HL-60/S4 (cell line): Measurements from ENCODE around the gene MLANA.

Experiments used
- in situ Hi-C: fragments of 300-500 bp; cut with MboI; formaldehyde crosslinking; loops from 2 replicates; pipeline ENCODE4 v1.14.3; 2022; ENCODE audit warnings: low sequenced_read_pairs

MLANA gene

DNA sequence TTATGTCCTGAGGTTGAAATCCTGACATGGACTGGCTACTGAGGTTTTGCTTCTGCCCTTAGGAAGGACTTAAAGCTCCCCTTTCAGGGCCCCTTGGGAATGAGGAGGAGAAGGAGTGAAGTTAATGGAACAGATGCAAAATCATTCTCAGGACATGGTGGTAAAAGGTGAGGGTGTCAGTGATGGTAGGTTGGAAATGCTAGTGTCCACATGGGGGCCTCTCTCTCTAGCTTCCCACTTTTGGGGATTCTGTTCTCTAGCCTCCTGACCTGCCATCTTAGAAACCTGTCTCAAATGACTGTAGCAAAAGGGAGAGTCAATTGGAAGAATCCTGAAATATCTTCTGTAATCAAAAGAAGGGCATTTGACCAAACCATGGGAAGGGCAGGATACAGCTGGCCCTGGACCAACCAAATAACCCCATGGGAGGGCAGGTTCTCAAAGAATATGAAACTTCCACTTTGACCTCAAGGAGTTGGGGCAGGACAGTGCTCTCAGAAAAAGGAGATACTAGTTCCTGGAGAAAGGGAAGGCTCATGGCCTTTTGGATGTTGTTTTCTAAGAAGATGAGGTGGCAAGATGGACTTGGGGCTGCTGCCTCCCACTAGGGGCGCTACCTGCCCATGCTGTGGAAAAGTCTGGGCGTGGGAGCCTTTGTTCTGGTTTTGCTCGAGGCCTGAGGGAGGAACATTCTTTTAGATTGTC, 21.2 kb upstream of the MLANA start:
- in situ Hi-C loops = no loop called here

DNA sequence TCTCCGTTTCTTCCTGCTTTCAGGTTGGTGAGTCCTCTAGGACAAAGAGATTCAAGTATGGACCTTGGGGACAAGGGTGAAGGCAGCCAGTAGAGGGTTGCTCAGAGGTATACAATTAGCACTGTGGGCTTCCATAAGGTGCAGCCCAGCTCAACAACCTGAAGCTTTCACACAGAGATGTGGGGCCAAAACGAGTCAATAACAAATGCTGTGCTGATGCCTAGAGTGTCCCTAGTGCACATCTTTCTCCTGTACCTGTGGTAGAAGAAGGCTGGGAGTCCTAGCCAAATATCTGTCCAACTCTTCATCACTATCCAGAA, 20.7 kb upstream of the MLANA start:
- in situ Hi-C loops = no loop called here

DNA sequence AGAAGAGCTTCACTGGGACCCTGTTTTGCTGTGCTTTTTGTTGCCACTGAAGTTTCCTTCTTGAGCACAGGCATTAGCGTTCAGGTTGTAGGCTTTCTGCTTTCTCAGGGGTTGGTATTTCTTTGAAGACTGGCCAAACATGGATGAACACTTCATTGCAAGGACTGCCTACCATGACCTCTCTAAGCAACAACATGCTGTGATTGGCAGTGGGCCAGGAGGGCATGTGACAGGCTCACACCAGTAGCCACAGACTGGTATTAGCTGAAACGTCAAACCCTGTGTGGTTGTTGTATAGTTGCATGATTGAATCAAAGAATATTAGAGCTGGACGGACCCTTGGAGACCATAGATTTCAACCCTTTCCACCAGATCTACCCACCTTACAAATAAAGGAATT, 20.0 kb upstream of the MLANA start:
- in situ Hi-C loops = no loop called here

DNA sequence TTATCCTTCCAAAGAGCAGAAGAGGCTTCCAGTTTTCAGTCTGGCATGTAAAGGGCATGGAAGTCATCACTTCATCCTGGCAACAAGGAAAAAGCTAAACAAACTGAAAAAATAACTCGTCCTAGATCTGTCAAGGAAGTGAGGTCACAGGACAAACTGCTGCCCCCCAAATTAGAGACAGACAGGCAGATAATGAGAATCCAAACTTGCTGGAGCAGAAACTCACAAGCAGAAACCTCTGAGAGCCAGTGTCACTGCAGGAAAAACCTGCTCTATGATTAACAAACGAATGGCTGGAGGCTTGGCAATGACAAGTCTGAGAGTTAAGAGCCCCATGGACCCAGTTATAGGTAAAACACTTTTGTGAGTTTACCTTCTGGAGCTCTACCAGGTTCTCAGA, 18.9 kb upstream of the MLANA start:
- in situ Hi-C loops = no loop called here

DNA sequence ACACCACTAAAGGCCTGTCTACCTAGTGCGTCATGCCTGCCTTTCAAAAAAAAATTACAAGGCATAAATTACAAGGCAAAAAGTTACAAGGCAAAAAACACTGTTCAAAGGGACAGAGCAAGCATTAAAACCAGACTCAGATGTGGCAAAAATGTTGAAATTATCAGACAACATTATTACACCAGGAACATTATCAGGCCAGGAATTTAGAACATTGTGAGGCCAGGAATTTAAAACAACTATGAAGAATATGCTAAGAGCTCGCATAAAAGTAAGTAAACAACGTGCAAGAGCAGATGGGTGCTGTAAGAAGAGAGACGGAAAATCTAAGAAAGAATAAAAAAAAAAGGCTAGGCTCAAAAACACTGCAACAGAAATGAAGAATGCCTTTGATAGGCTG, 18.2 kb upstream of the MLANA start:
- in situ Hi-C loops = no loop called here

DNA sequence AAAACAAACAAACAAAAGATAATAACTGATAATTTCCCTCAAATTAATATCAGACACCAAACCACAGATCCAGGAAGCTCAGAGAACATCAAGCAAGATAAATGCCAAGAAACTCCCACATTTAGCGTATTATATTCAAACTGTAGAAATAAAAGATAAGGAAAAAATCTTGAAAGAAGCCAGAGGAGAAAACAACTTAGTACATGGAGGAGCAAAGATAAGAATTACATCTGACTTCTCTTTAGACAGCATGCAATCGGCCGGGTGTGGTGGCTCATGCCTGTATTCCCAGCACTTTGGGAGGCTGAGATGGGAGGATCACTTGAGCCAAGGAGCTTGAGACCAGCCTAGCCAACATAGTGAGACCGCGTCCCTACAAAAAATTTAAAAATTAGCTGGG, 17.2 kb upstream of the MLANA start:
- in situ Hi-C loops = no loop called here

DNA sequence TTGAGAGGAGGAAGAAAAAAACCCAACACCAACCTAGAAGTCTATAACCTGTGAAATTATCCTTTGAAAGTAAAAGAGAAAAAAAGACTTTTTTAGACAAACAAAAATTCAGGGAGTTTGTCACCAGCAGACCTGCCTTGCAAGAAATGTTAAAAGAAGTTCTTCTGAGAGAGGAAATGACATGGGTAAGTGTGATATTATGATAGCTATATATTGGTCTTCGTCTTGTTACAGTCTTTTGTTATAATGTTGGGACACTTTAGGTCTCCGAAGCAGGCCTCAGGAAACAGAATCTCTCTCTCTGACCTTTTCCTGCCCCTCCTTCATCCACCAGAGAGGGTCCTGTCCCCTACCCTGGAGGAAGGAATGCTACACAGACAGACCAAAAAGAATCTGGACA, 16.6 kb upstream of the MLANA start:
- in situ Hi-C loops = no loop called here

DNA sequence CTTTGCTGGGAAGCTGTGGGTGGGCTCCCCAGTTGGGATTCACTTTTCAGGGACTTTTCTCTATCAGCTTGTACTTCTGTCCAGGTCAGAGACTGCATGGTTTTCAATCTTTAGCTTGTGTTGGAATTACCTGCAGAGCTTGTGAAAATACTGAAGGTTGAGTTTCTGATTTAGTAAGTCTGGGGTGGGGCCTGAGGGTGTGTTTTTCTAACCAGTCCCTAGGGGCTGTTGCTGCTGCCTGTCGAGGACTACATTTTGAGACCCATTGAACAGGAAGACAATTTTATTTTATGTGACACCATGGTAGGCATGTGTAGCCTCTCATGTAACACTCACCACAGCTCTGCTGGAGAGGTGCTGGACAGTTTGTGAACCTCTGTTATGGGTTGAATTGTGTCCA, 14.7 kb upstream of the MLANA start:
- in situ Hi-C loops = no loop called here

DNA sequence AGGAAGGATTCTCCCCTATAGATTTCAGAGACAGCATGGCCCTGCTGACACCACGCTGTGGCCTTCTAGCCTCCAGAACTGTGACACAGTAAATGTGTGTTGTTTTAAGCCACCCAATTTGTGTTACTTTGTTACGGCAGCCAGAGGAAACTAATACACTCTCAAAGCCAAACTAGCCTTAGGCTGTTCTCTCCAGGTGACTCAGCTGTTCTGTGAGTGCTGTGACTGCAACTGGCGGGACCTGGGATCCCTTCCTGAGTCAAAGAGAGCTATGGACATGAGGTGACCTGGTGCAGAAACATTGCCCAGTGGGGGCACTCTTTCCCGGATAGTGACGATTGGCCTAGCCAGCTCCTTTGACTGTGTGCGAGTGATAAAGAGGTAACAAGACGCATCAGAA, 14.0 kb upstream of the MLANA start:
- in situ Hi-C loops = no loop called here

DNA sequence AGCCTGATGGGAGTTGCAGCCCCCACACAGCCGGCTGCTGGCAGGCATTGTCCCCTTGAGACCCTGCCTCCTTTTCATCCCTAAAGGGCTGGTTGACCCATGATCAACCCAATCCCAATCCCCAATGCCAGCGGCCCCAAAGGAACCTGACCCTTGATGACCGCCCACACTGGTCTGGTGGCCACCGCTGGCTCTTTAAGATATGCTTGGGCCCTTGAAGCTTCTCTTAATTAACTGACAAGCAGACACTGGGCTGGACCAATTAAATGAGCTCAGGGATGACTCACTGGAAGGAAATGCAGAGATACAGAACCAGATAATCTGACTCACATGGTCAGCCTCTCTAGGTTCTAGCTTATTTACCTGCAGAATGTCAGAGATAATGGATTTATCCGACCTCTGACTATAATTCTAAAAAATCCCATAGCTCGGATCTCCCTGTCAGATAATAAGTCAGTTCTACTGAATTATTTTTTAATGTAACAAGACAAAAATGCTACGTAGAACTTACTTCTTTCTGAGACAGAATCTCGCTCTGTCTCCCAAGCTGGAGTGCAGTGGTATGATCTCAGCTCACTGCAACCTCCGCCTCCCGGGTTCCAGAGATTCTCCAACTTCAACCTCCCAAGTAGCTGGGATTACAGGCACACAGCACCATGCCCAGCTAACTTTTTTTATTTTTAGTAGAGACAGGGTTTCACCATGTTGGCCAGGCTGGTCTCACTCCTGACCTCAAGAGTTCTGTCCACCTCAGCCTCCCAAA, 11.1 kb upstream of the MLANA start:
- in situ Hi-C loops = loop anchor here (10.0 kb wide), 1 partner anchor 165 kb away; no protein-coding TSS in a partner anchor

DNA sequence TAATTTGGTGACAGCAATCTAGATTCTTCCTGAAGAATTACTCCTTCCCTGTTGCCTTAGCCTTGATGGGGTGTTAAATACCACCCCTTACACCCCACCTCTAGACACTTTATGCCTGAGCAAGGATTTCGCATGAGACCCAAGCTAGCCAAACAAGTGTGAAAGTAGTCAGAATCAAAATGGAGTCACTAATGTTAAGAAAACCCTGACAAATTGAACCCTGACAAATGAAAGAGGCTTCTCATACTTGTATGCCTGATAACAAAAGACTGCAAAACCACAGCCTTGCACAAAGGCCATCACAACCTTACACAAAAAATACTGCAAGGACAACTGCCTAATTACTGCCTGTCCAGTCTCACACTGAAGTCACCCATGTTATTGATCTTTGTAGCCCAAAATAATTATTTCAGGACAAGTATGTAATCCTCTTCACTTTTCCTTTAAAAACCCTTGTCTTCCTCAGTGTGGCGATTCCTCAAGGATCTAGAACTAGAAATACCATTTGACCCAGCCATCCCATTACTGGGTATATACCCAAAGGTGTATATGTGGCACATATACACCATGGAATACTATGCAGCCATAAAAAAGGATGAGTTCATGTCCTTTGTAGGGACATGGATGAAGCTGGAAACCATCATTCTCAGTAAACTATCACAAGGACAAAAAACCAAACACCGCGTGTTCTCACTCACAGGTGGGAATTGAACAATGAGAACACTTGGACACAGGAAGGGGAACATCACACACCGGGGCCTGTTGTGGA, 8.3 kb upstream of the MLANA start:
- in situ Hi-C loops = loop anchor here (10.0 kb wide), 1 partner anchor 162 kb away; no protein-coding TSS in a partner anchor

DNA sequence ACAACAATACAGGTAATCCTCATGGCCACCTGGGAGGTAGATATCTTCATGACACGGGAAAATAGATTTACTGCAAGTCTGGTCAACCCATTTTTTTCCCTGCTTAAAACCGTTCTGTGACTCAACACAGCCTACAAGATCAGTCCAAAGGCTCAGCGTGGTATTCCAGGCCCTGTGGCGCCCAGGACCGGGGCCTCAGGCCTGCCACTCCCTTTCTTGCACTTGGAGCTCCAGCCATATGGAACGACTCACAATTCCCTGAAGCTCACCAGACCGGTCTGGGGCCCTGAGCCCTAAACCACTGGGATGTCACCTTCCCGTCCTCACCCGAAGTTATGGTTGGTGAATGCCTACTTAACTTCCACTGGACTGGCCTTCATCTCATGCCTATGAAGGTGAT, 6.5 kb upstream of the MLANA start:
- in situ Hi-C loops = loop anchor here (10.0 kb wide), 1 partner anchor 161 kb away; no protein-coding TSS in a partner anchor

DNA sequence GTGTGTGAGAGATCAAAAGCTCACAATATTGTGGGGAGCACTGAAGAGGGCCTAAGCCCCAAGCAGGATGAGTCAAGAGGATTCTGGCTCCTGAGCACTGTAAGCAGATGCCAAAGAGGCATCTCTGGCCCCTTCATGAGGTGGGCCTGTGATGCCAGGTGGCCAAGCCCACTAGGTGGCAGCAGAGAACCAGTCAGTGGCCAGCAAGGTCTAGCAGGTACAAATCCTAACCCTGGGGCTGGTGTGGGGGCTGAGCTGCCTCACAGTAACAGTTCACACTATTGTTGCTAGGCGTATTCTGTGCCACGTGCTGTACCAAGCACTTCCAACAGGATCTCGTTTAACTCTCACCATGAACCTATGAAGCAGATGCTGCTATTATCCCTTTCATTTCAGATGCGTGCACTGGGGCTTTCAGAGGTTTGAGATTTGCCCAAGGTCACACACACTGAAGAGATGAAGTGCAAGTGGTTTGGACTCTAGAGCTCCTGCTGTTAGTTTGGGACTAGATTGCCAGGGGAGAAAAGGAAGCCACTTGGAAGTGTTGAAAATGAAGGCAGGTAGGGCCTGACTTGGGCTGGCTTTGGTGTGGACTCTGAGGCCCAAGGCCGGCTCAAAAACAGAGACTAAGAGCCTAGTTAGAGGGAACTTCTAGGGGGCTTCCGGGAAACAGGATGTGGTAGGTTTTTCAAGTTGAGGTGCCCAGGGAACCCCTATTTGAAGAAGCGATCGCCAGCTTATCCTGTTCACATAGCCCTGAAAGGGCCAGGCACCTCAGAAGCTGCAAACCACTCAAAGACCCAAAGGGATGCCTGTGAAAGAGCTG, 4.4 kb upstream of the MLANA start:
- in situ Hi-C loops = loop anchor here (10.0 kb wide), 1 partner anchor 158 kb away; no protein-coding TSS in a partner anchor

DNA sequence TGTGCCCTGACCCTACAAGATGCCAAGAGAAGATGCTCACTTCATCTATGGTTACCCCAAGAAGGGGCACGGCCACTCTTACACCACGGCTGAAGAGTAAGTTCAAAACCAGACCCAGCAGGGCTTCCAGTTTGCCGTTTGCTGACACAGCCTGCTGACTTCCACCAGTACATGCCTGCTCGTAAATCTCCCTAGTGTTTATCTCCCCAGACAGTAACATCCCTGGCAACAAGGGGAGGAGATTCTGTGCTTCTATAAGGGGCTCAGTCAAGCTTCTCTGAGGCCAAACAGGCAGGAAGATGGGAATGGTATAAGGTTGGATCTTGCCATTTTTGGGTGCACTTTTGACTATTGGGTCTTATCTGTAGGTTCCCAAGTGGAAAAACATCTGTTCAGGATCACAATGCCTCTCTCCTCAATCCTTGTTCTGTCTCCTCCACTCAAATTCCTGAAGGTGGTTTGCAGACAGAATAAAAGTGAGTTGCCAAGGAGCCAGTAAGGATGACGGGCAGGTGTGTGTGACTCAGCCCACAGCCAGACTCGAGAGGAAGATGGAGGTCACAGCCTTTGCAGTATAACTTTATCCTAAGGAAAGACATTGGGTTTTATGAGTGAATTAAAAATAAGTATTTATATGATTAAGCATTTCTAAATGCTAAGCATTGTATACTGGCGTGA, 1.9 kb downstream of the MLANA start:
- in situ Hi-C loops = no loop called here

DNA sequence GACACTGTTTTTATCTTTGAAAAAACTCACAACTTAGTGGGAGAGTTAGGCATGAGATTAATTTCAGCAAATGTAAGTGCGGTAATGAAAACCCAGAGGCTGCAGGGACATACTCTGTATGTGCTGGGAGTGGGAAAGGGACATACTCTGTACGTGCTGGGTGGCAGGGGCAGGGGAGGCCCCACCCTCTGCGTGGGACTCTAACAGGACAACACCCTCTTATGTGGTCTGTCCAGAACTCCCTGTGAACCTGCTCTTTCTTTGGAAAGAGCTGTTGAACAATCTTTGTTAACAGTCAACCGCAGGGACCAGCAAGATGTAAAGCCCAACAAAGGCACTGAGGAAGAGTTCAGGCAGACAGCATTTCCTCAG, 2.4 kb downstream of the MLANA start:
- in situ Hi-C loops = no loop called here

DNA sequence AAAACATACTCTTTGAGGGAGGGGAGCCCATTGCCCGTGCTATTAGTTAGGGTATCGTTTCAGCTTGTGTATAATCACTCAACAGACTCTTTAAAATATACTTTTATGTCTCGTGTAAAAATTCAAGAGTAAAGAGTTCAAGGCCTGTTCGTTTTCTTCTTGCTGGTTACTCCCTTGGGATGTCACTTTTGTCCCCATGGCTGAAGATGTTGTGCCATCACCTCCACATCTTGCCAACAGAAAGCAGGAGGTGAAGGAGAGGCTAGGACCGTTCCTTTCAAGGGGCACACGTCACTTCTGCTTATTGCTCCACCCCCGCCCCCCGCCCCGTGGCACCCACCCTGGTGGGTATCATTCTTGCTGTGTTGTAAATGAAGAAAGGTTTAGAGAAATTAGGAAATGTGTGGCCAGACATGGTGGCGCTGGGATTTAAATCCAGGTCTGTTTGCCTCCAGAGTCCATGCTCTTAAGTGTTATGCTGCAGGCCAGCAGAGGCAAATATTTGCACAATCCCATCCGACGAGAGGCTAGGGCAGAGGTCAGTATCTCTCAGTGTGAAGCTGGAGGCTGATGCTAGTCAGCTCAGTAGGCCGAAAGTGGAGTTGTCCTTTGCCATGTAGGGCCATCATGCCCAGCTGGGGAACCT, 3.0 kb downstream of the MLANA start:
- in situ Hi-C loops = no loop called here

DNA sequence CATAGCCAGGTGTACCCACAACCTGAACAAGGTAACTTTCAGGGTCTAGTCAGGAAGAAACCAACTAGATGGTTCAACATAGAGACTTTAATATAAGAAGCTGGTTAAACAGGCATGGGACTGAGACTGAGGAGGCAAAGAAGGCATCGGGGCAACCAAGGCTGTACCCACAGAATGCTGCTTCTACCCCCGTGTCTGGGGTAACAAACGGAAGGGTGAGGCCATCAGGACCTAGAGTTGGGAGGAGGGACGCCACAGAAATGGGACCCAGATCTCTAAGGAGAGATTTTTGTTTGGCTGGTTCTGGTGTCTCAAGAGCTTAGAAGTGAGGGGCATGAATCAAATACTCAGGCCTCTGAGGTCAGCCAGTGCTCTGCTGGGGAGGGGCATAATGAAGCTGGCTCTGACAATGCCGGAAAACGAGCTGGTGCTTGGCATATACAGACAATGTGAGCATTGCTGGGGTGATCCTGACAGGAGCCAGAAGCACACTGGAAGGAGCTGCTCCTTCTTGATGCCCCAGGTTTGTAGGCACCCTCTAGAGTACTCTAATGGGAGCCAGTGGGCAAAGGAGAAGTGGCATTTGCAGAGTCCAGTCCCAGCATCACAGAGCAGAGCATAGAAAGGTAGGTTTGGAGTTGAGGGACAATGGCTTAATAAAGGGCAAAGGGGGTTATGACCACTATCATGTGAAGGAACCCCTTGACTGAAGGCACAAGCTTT, 3.7 kb downstream of the MLANA start:
- in situ Hi-C loops = no loop called here

DNA sequence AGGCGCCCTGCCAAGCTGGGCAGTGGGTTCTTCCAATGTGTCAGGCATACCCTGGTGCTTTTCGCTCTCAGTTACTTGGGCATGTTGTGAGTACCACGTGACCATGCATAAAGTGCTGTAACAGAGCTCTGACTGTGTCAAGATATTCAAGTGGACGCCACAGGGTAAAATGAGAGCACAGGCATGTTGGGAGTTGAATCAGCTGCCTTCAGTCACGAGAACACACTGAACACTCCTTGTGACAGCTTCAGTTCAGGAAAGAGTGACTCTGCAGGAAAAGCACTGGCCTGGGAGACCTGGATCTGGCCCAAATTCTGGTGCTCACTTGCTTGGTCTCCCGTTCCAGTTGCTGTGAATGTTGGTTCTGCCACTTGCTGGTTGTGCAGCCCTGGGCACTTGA, 5.1 kb downstream of the MLANA start:
- in situ Hi-C loops = no loop called here

DNA sequence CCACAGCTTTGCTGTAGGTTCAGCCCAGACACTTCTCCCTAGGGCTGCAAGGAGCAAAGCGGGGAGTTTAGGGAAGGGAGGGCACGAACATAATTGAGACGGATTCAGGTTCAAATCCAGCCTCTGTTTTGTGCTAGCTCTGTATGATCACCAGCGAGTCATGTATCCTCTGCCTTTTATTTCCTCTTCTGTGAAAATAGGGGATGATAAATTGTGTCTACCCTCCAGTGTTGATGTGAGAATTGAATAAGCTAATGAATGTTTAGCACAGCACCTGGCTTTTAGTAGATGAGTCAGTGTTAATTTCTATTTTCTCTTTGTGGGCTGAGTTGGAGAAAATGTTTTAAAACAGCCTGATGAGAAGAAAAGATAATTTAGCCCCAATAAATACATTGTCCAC, 6.2 kb downstream of the MLANA start:
- in situ Hi-C loops = no loop called here
